ENCODE measurements around the gene OR1F1. TPM values are rescaled to one million over a fixed set of nuclear protein-coding genes. Genes with fewer than 3 reads are reported as not detected.

OR1F1 gene
- total RNA-seq, 1 experiment from 2014 or later: not detected

- no peaks in the 10 kb centered on the region for H3K36me3 ChIP-seq (replicated peaks; ENCODE audit: control insufficient read depth, insufficient read depth, low read length)
- H3K27me3 ChIP-seq (ENCODE audit: control insufficient read depth, insufficient read depth, low read length): peaks cover 7% of the 10 kb centered on the region
- H3K4me3 ChIP-seq (ENCODE audit: insufficient read depth, low read depth, low read length): no peak overlapping the region
- peak; percentile 40 for DNase-seq
Observed at GRCh38 chr16:3147046-3147756, 40.8 kb upstream of the OR1F1 start.

- peaks cover 7% of the 10 kb centered on the region for H3K27me3 ChIP-seq (ENCODE audit: control insufficient read depth, insufficient read depth, low read length)
- peak; percentile 13 for DNase-seq
- no peak overlapping the region for H3K4me3 ChIP-seq (ENCODE audit: insufficient read depth, low read depth, low read length)
- H3K36me3 ChIP-seq (replicated peaks; ENCODE audit: control insufficient read depth, insufficient read depth, low read length): no peaks in the 10 kb centered on the region
Observed at GRCh38 chr16:3147757-3148104, 40.3 kb upstream of the OR1F1 start.

- Histone ChIP-seq H3K36me3 (replicated peaks; ENCODE audit: control insufficient read depth, insufficient read depth, low read length) (no peaks in the 10 kb centered on the region), H3K27me3 (ENCODE audit: control insufficient read depth, insufficient read depth, low read length) (peaks cover 7% of the 10 kb centered on the region), H3K4me3 (ENCODE audit: insufficient read depth, low read depth, low read length) (no peak overlapping the region)
- peak; percentile 34 for DNase-seq
Observed at GRCh38 chr16:3148256-3149192, 39.5 kb upstream of the OR1F1 start.

GRCh38 chr16:3149193-3149530 is 38.8 kb upstream of the OR1F1 start:
- no peak for DNase-seq
- no peak overlapping the region for H3K4me3 ChIP-seq (ENCODE audit: insufficient read depth, low read depth, low read length)

GRCh38 chr16:3149630-3150345 is 38.2 kb upstream of the OR1F1 start:
- Histone ChIP-seq H3K27me3 (ENCODE audit: control insufficient read depth, insufficient read depth, low read length) (peaks cover 7% of the 10 kb centered on the region), H3K36me3 (replicated peaks; ENCODE audit: control insufficient read depth, insufficient read depth, low read length) (no peaks in the 10 kb centered on the region), H3K4me3 (ENCODE audit: insufficient read depth, low read depth, low read length) (peak overlapping the region; percentile 87)
- peak; percentile 95 for DNase-seq

More at GRCh38 chr16:3149193-3149530, 38.8 kb upstream of the OR1F1 start:
- Histone ChIP-seq H3K27me3 (ENCODE audit: control insufficient read depth, insufficient read depth, low read length) (peaks cover 7% of the 10 kb centered on the region), H3K36me3 (replicated peaks; ENCODE audit: control insufficient read depth, insufficient read depth, low read length) (no peaks in the 10 kb centered on the region)

- Histone ChIP-seq H3K36me3 (replicated peaks; ENCODE audit: control insufficient read depth, insufficient read depth, low read length) (no peaks in the 10 kb centered on the region), H3K27me3 (ENCODE audit: control insufficient read depth, insufficient read depth, low read length) (peaks cover 8% of the 10 kb centered on the region)
Observed at GRCh38 chr16:3150346-3151218, 37.4 kb upstream of the OR1F1 start.

DNA sequence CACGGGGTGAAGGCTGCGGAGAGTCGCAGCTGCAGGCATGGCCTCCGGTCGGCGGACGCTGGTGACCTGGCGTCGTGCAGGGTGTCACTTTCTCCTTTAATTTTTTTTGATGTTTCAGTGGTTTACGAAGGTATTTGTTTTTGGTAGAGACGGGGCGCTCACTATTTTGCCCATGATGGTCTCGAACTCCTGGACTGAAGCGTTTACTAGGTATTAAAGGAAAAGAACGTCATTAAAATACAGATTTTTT is 36.1 kb upstream of the OR1F1 start:
- H3K36me3 ChIP-seq (replicated peaks; ENCODE audit: control insufficient read depth, insufficient read depth, low read length): no peaks in the 10 kb centered on the region
- peak overlapping the region; percentile 60 for H3K4me3 ChIP-seq (ENCODE audit: insufficient read depth, low read depth, low read length)
- DNase-seq: peak; percentile 52
- peaks cover 8% of the 10 kb centered on the region for H3K27me3 ChIP-seq (ENCODE audit: control insufficient read depth, insufficient read depth, low read length)

More at GRCh38 chr16:3150346-3151218, 37.4 kb upstream of the OR1F1 start:
- DNase-seq: peak; percentile 100
- H3K4me3 ChIP-seq (ENCODE audit: insufficient read depth, low read depth, low read length): peak overlapping the region; percentile 87

GRCh38 chr16:3152277-3152990 is 35.6 kb upstream of the OR1F1 start:
- DNase-seq: peak; percentile 91
- Histone ChIP-seq H3K27me3 (ENCODE audit: control insufficient read depth, insufficient read depth, low read length) (peaks cover 9% of the 10 kb centered on the region), H3K36me3 (replicated peaks; ENCODE audit: control insufficient read depth, insufficient read depth, low read length) (no peaks in the 10 kb centered on the region), H3K4me3 (ENCODE audit: insufficient read depth, low read depth, low read length) (peak overlapping the region; percentile 60)

GRCh38 chr16:3152991-3153368 is 35.0 kb upstream of the OR1F1 start:
- no peak for DNase-seq
- Histone ChIP-seq H3K36me3 (replicated peaks; ENCODE audit: control insufficient read depth, insufficient read depth, low read length) (no peaks in the 10 kb centered on the region), H3K27me3 (ENCODE audit: control insufficient read depth, insufficient read depth, low read length) (peaks cover 14% of the 10 kb centered on the region), H3K4me3 (ENCODE audit: insufficient read depth, low read depth, low read length) (no peak overlapping the region; the same call in 1 of the 2 replicates)

GRCh38 chr16:3155181-3155580 is 32.8 kb upstream of the OR1F1 start:
- H3K4me3 ChIP-seq (ENCODE audit: insufficient read depth, low read depth, low read length): no peak overlapping the region
- DNase-seq: no peak
- peaks cover 12% of the 10 kb centered on the region for H3K27me3 ChIP-seq (ENCODE audit: control insufficient read depth, insufficient read depth, low read length)
- H3K36me3 ChIP-seq (replicated peaks; ENCODE audit: control insufficient read depth, insufficient read depth, low read length): no peaks in the 10 kb centered on the region

GRCh38 chr16:3155972-3156371 is 32.0 kb upstream of the OR1F1 start:
- no peak for DNase-seq
- Histone ChIP-seq H3K4me3 (ENCODE audit: insufficient read depth, low read depth, low read length) (no peak overlapping the region), H3K36me3 (replicated peaks; ENCODE audit: control insufficient read depth, insufficient read depth, low read length) (no peaks in the 10 kb centered on the region), H3K27me3 (ENCODE audit: control insufficient read depth, insufficient read depth, low read length) (peaks cover 12% of the 10 kb centered on the region)

- peak; percentile 89 for DNase-seq
- Histone ChIP-seq H3K27me3 (ENCODE audit: control insufficient read depth, insufficient read depth, low read length) (peaks cover 12% of the 10 kb centered on the region), H3K4me3 (ENCODE audit: insufficient read depth, low read depth, low read length) (peak overlapping the region; percentile 75), H3K36me3 (replicated peaks; ENCODE audit: control insufficient read depth, insufficient read depth, low read length) (no peaks in the 10 kb centered on the region)
Observed at GRCh38 chr16:3157229-3158025, 30.6 kb upstream of the OR1F1 start.

- peaks cover 12% of the 10 kb centered on the region for H3K27me3 ChIP-seq (ENCODE audit: control insufficient read depth, insufficient read depth, low read length)
- no peaks in the 10 kb centered on the region for H3K36me3 ChIP-seq (replicated peaks; ENCODE audit: control insufficient read depth, insufficient read depth, low read length)
- H3K4me3 ChIP-seq (ENCODE audit: insufficient read depth, low read depth, low read length): peak overlapping the region; percentile 75
- DNase-seq: peak; percentile 85
Observed at GRCh38 chr16:3158026-3158509, 29.9 kb upstream of the OR1F1 start.
